ENCODE data around the gene STK36.
A peak's percentile ranks its signal among the peaks of the same experiment; 100 is the strongest.

Gene STK36, protein sequence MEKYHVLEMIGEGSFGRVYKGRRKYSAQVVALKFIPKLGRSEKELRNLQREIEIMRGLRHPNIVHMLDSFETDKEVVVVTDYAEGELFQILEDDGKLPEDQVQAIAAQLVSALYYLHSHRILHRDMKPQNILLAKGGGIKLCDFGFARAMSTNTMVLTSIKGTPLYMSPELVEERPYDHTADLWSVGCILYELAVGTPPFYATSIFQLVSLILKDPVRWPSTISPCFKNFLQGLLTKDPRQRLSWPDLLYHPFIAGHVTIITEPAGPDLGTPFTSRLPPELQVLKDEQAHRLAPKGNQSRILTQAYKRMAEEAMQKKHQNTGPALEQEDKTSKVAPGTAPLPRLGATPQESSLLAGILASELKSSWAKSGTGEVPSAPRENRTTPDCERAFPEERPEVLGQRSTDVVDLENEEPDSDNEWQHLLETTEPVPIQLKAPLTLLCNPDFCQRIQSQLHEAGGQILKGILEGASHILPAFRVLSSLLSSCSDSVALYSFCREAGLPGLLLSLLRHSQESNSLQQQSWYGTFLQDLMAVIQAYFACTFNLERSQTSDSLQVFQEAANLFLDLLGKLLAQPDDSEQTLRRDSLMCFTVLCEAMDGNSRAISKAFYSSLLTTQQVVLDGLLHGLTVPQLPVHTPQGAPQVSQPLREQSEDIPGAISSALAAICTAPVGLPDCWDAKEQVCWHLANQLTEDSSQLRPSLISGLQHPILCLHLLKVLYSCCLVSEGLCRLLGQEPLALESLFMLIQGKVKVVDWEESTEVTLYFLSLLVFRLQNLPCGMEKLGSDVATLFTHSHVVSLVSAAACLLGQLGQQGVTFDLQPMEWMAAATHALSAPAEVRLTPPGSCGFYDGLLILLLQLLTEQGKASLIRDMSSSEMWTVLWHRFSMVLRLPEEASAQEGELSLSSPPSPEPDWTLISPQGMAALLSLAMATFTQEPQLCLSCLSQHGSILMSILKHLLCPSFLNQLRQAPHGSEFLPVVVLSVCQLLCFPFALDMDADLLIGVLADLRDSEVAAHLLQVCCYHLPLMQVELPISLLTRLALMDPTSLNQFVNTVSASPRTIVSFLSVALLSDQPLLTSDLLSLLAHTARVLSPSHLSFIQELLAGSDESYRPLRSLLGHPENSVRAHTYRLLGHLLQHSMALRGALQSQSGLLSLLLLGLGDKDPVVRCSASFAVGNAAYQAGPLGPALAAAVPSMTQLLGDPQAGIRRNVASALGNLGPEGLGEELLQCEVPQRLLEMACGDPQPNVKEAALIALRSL (N-terminal part only)

DNA sequence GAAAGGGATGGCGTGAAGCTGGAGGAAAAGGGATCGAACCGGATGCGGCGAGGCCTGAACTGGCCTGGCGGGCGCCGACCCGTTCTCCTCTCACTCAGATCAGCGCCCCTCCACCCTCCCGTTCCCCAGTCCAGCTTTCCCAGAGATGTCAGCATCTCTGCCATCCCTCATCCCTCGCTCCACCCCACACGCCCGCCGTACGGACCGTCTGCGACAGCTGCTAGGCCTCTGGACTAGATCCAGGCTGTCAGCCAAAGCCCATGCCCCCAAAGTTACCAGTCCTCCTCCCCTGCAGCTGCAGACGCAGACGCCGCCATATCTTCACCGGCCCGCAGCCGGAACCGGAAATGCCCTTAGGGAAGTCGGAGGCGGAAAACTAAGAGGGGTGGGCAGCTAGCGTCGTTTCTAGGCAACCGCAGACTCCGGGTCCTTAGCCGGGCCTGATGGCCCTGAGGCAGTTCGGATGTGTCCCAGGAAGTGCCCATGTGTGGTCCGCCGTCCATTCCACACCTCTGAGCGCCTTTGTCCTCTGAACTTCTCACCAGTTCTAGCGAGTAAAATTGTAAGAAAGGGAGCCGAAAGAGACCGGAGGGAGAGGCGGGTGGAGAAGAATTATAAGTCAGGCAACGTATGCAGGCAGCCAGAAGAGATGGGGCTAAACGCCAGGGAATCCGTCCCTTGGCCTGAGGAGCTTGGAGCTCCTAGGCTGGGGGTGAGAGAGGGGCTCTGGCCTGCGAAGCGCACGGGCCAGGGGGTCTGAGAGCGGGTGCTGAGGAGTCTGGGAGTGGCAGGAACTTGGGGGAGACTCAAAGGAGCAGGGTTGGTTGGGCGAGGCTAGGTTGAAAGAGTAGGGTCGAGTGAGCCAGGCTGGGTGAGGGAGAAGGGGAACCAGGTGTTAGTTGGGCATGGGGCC lies at the start of gene STK36, which contains the start of gene RNF25:
STK36 (plus strand) TSS at position 433 of the 913 bp plus-strand sequence. CDS start 744 bp downstream, outside the sequence.
RNF25 (minus strand) TSS at position 349 of the 913 bp plus-strand sequence; CDS start at position 317, 32 bp downstream.
- DNase-seq: peak; percentile 80 to 86 (median 82)

DNA sequence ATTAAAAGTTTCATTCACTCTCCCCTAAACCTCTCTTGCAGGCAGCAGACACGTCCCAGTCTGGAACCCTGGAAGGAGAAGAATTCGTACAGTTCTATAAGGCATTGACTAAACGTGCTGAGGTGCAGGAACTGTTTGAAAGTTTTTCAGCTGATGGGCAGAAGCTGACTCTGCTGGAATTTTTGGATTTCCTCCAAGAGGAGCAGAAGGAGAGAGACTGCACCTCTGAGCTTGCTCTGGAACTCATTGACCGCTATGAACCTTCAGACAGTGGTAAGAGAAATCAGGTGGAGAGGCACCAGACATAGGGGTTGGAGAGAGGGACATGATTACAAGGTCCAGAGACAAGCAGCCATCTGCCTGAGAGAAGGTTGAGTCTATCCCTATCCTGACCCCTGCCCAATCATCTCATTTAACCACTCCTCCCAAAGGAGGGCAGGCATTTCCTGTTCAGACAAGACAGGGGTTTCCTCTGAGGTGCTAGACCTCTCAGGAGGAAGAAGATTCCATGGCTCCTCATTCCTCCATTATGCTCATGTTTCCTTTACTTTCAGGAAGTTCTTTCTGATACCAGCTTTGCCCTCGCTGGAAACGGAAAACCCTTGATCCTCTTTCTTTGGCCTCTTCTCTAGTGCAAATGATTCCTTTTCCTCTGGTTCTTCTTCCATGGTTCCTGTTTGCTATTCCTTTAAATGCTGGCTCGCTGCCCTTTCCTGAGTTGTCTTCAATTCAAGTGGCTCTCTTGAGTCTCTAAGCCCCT lies 49.1 kb upstream of the STK36 start:
- peak; percentile 34 to 44 (median 41) for DNase-seq

DNA sequence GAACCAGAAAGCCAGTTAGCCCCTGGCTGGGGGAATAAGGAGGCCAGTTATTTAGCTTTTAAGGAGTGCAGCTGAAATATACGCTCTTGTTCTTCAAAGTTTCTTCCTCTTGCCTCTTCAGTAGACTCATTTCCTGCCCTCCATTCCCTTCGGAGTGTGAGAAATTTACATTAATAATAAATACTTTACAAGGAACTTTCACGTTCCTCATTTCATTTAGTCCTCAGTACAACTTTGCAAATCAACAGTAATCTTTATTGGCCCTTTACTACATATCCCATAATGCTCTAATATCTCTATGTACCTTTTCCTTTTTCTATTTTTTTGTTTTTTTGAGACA lies 48.5 kb upstream of the STK36 start:
- DNase-seq: peak in 2 of 3 donors; percentile 49 to 51

DNA sequence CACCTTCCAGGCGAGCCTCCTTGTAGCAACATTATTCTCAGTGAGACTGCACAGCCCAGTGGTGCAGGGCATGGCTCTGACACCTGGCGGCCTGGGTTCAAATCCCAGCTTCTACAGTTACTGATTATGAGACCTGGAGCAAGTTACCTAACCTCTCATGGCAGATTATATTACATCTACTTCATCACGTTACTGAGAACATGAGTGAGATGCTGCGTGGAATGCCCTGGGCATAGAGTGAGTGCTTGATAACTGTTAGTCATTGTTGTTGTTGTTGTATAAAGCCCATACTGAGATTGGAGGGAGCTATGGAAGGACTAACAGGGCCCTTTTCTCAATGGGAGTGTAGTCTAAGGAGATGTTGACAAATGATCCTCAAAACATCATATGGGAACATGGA lies 45.5 kb upstream of the STK36 start:
- no peak for DNase-seq

DNA sequence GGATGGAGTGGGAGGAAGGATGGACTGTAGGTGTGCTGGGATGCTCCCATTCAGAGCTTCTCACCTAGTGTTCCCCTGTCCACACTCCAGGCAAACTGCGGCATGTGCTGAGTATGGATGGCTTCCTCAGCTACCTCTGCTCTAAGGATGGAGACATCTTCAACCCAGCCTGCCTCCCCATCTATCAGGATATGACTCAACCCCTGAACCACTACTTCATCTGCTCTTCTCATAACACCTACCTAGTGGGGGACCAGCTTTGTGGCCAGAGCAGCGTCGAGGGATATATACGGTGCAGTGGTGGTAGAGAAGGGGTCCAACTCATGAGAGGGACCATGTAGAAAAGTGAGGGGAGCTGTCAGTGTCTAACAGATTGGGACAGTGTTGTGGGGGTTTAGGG lies 43.9 kb upstream of the STK36 start:
- no peak for DNase-seq

DNA sequence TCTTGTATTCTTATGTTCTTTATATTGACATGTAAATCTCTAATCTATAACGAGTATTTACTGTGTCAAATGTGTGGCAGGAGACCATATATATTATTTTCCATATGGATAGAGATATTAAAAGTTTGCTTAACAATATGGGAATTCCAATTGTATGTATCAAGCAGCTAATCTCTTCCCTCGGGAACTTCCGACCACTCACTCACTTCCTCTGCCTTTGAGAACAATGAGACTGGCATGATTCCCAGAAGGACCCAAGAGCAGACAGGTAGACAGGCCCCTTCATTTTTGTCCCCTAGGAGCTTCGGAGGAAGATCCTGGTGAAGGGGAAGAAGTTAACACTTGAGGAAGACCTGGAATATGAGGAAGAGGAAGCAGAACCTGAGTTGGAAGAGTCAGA lies 40.0 kb upstream of the STK36 start:
- DNase-seq: no peak

DNA sequence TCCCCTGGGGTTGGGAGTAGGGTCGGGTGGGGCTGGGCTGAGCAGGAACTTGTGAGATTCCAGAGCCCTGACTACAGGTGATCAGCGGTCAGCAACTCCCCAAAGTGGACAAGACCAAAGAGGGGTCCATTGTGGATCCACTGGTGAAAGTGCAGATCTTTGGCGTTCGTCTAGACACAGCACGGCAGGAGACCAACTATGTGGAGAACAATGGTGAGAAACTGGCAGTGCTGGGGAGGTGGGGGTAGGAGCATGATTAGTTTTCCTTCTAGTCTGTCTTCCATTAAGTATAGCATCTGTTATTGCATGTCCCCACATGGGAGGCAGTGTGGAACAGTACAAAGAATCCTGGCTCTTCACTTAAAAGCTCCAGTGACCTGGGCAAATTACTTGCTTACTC lies 36.2 kb upstream of the STK36 start:
- no peak for DNase-seq

DNA sequence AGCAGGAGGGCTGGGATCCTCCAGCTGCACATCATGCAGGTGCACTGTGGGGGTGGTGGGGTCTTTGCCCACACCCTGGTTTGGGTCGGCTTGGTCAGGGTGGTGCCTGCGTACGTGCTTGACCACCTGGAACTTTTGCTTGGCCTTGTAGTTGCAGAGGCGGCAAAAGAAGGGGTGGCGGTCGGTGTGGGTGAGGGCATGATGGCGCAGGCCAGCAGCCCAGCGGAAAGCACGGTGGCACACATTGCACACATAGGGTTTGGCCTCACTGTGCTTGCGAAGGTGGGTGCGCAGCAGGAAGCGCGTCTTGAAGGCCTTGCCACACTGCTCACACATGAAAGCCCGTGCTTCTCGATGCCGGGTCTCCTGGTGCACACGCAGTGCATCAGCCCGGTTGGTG lies 33.5 kb upstream of the STK36 start:
- DNase-seq: no peak

DNA sequence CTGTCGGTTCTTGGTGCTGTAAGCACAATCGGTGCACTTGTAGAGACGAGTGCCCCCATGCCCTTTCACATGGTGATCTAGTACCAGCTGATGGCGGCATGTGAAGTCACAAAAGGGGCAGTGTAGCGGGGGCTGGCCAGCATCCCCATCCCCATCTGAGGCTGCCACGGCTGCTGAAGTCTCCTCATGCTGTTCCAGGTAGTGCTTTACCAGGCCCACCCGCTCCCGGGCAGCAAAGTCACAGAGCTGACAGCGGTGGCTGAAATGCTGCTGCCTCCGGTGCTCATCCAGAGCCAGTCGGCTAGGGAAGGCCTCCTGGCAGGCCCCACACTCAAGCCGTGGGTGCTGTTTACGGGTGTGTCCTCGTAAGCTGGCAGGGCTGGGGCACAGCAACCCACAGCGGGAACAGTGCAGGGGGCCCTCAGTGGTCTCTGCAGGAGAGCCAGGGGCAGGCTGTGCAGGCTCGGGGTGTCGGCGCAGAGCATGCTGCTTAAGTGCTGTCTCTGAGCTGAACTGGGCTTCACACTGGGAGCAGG lies 29.7 kb upstream of the STK36 start:
- no peak for DNase-seq

DNA sequence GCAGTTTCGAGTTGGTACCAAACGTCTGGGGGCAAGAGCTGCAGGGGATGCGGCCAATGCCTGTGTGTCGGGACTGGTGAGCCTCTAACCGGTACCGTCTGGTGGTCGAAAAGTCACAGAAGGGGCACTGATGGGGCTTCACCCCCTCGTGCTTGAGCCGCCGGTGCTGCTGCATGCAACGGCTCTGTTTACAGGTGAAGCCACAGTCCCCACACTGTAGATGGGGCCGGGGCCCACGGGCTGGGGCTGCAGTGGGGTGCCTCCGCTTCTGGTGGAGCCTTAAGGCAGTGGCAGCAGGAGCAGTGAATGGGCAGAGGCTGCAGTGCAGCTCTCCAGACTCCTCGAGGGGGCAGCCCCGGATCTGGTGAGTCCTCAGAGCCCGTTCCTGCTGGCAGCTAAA lies 29.1 kb upstream of the STK36 start:
- DNase-seq: no peak

DNA sequence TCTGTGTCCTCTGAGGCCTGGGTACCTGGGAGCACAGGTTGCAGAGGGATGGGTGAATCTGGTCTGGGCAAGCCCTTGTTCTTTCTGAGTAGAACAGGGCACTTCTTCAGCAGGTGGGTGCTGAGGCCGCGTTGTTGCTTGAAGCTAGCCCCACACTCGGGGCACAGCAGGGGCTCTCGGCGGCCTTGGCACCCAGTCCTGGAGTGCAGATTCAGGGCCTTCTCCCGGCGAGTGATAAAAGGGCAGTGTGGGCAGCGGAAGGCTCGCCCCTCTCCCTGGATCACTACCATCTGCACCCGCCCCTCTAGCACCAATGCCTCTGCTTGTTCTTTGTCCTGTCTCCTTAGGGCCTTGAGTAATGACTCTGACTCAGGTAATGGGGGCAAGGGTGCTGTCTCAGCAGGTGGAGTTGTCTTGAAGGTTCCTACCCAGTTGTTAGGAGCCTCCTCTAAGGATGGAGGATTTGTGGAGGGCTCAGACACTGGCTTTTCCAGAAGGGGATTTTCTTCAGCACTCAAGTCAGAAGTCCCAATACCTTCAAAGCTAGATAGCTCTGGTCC lies 28.1 kb upstream of the STK36 start:
- no peak for DNase-seq

DNA sequence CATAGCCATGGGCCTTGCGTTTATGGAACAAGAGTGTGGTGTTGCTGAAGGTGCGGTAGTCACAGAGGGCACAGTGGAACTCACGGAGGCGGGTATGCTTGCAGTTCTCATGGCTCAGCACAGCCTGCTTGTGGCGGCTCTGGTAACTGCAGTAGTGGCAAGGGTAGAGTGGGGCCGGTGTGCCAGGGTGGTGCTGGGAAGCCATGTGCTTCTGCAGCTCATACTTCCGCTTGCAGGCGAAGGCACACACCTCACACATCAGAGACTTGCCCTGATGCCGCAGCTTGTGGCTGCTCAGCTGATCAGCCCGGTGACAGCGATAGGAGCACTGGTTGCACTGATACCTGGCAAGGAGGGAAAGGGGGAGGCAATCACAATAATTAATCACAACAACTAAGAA lies 27.2 kb upstream of the STK36 start:
- no peak for DNase-seq

DNA sequence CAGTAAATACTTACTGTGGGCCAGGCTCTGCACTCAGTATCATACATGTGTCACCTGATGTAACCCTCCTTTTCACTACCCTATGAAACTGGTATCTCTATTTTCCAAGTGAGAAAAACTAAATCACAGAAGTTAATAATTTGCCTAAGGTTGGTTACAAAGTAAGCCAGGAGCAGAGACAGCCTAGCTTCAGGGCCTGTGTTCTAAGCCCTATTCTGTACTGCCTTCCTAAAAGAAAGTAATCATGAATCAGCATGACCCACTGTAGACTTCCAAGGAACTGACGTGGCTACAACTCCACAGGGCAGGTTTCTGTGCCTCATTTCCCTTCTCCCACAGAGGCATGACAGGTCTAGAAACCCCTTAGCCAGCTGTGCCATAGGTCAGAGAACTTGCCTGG lies 26.8 kb upstream of the STK36 start:
- no peak for DNase-seq

DNA sequence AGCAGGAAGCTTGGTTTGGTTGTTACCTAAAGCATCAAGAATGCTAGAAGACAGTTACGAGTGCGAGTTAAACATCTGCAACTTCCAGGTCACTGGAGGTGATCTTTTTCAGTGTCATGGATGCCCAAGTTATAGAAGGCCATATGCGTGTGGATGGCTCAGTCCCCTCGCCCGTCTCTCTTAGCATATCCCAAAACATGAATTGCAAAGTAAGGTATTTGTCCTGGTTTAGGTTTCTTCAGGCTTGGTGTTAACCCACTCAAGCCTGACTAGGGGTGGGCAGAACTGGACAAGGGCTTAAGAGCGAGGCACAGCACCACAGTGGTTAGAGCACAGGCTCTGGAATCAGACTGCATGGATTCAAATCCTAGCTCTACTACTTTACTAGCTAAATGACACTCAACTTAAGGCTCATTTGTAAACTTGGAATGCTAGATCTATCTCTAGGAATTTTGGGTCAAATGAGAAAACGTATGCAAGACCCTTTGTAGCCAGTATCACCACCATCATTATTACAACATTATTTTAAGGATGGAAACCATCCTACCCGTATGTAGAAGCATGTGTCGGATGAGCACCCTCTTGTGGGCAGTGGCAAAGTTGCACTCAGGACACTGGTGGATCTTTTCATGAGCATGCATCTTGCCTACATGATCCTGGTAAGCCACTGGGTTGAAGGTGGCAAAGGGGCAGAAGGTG lies 23.6 kb upstream of the STK36 start:
- DNase-seq: peak; percentile 70 to 76 (median 73)

DNA sequence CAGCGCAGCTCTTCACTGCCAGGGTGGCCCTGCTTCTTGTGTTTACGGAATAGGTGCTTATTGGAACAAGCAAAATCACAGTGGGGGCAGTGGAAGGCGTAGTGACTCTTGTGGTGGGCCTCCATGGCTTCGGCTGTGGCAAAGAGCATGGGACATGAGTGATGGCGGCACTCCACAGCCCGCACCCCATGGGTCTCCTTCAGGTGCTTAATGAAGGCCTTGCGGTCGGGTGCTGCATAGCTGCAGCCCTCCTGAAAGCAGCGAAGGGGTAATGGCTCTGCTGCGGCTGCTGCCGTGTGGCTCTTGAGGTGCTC lies 23.1 kb upstream of the STK36 start:
- DNase-seq: no peak

DNA sequence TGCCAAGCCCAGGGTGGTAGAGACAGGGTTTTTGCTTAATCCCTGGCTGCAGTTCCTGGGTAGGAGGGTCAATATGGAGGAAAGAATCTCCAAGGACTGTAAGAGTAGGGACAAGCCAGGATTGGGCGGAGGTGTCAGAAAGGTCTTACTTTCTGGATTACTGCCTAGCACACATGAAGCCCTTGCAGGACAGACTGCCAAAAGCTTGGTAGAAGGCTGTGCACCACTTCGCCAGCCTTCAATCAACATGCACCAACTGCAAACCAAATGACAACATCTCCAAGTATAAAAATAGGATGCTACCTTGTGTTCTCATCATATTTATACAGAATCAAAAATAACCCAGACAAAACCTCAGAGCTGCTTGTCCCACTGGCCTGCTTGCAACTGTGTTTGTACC lies 16.1 kb upstream of the STK36 start:
- no peak for DNase-seq

DNA sequence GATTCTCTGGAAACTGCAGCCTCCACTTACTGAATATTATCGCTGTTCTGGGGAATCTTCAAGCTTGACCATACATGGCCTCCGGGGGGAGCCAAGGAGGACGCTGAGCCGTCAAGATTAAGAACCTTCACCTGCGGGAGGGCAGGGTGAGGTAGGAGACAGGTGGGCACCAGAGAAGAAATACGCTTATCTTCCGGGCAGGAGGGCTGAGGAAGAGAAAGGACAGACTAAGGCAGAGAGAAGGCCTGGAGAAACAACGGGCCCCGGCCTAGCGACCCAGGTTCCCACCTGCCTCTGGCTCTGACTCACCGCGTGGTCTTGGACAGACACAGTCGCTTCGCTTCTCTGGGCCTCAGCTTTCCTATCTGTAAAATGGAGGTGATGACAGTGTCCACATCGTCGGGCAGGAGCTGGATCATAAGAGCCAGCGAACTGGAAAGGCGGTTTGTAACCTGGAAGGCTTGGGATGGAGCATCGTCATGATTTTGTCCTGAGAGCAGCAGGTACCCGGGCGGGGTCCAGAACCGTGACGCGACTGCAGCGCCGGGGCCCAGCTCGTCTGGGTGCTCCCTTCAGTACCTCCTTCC lies 13.1 kb upstream of the STK36 start:
- peak; percentile 56 to 66 (median 62) for DNase-seq

DNA sequence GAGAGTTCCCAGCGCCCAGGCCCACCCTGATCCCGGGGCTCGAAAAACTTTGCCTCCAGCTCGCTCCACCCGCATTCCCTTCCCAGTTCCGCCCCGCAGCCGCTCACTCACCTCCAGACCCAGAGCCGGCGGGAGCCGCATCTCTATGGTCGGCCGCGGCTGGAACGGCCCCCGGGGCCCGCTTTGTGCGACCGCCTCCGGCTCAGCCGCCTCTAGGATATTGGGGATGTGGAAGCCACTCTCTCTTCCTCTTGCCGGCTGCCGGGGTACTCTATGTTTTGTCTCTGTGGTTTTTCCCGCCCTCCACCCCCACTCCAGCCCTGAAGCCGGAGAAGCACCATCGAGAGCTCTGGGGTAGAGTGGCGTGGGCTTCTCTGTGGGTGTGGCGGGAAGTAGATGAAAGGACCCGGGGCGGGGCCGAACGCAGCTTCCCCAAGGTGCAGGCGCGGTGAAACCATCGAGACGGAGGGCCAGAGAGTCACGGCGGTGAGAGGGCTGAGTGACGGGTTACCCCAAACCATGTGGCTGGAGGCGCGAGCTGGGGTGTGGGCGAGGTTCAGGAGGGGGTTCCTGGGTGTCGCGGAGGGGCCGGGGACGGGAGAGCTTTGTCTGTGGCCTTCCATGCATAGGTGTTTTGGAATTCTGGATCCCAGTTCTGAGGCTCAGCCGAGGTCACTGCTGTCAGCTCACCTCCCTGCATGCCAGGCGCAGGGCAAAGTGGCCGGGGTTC lies 12.5 kb upstream of the STK36 start, which contains the start of the genes BCS1L and ZNF142:
BCS1L (plus strand) TSS at position 426 of the 730 bp plus-strand sequence. CDS start 1,305 bp downstream, outside the sequence.
ZNF142 (minus strand) TSS at position 366 of the 730 bp plus-strand sequence. CDS start 3,194 bp downstream, outside the sequence.
- DNase-seq: peak; percentile 88 to 95 (median 93)

DNA sequence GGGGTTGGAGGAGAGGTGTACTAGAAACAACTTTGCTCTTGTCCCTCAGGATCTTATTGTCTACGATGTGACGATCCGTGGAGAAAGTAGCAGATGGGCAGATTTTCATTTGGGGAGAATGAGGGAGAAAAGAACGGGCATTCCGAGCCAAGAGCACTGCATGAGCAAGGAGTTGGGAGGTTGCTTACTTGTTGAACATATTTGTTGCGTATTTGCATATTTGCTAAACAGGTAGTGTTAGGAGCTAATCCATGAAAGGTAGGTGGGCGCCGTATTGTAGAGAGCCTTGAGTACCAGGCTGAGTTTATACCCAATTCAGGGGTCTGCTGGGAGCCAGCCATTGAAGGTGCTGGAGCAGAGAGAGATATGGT lies 11.9 kb upstream of the STK36 start:
- DNase-seq: no peak
